GM18502 (cell line): ENCODE measurements around the gene ITPR3.
A peak's percentile ranks its signal among the peaks of the same experiment; 100 is the strongest.

Experiments
- ATAC-seq: cut with Tn5 transposase; IDR thresholded peaks from one replicate; pipeline ENCODE4 v1.9.1; 2021; ENCODE audit warnings: mild to moderate bottlenecking; ENCODE audit not compliant: unreplicated experiment, poor library complexity

Gene ITPR3

GRCh38 chr6:33620856-33621710 is at the start of gene ITPR3:
ITPR3 (plus strand) TSS chr6:33621322; CDS start chr6:33621603, 281 bp downstream.
- ATAC-seq: peak; percentile 71

GRCh38 chr6:33571637-33572316 is 49.3 kb upstream of the ITPR3 start:
- ATAC-seq: no peak

GRCh38 chr6:33575211-33575610 is 45.9 kb upstream of the ITPR3 start:
- ATAC-seq: no peak

- no peak for ATAC-seq
These were observed 44.5 kb upstream of the ITPR3 start for GRCh38 chr6:33576668-33577067.

- ATAC-seq: no peak
These were observed 44.0 kb upstream of the ITPR3 start for GRCh38 chr6:33577106-33577535.

GRCh38 chr6:33577718-33578117 is 43.4 kb upstream of the ITPR3 start:
- no peak for ATAC-seq

GRCh38 chr6:33578164-33578563 is 43.0 kb upstream of the ITPR3 start:
- no peak for ATAC-seq

GRCh38 chr6:33578588-33579011 is 42.5 kb upstream of the ITPR3 start:
- ATAC-seq: no peak

GRCh38 chr6:33579828-33580714 is 41.1 kb upstream of the ITPR3 start, which contains the start of gene BAK1:
BAK1 (minus strand) TSS chr6:33580276; CDS start chr6:33577604, 2,672 bp downstream.
- peak; percentile 89 for ATAC-seq

- ATAC-seq: no peak
These were observed 39.9 kb upstream of the ITPR3 start for GRCh38 chr6:33581186-33581585.

- no peak for ATAC-seq
These were observed 37.4 kb upstream of the ITPR3 start for GRCh38 chr6:33583591-33584155.

GRCh38 chr6:33584700-33585402 is 36.3 kb upstream of the ITPR3 start:
- no peak for ATAC-seq

GRCh38 chr6:33585403-33586107 is 35.6 kb upstream of the ITPR3 start:
- peak; percentile 67 for ATAC-seq

GRCh38 chr6:33586108-33586640 is 34.9 kb upstream of the ITPR3 start:
- ATAC-seq: no peak

- no peak for ATAC-seq
These were observed 33.6 kb upstream of the ITPR3 start for GRCh38 chr6:33587529-33587928.

GRCh38 chr6:33588894-33589293 is 32.2 kb upstream of the ITPR3 start:
- ATAC-seq: no peak

GRCh38 chr6:33589392-33589730 is 31.8 kb upstream of the ITPR3 start:
- ATAC-seq: no peak

GRCh38 chr6:33589731-33590530 is 31.2 kb upstream of the ITPR3 start:
- ATAC-seq: no peak
